C4-2B (cell line): ENCODE data around the gene MEGF10.
"Not testable (repeated sequence)": the region's sequence is repeated elsewhere in the genome, so short reads cannot be mapped to it uniquely, and the experiment has no call there.

Source experiments
- H3K27ac ChIP-seq: fragments of 450-650 bp; 2 replicates; pipeline ENCODE4 v1.5.1; 2017
- CTCF ChIP-seq: fragments of 450-650 bp; conservative IDR thresholded peaks from 2 replicates; pipeline ENCODE4 v1.5.1; 2017; ENCODE audit warnings: mild to moderate bottlenecking
- ZFX ChIP-seq: fragments of 450-650 bp; IDR thresholded peaks from 2 replicates; pipeline ENCODE4 v1.6.1; 2017

Gene MEGF10

GRCh38 chr5:127293373-127293772 lies 2.8 kb downstream of the MEGF10 start:
- TF ChIP-seq CTCF (no peak), ZFX (no peak)
- no peak overlapping the region for H3K27ac ChIP-seq

- H3K27ac ChIP-seq: no peak overlapping the region
- no peak for TF ChIP-seq ZFX
- TF ChIP-seq CTCF: no peak
Observed at GRCh38 chr5:127294829-127295228, 4.2 kb downstream of the MEGF10 start.

- no peak for TF ChIP-seq CTCF
- TF ChIP-seq ZFX: no peak
- no peak overlapping the region for H3K27ac ChIP-seq
Observed at GRCh38 chr5:127295454-127295853, 4.9 kb downstream of the MEGF10 start.

- H3K27ac ChIP-seq: no peak overlapping the region
Observed at GRCh38 chr5:127296321-127296720, 5.7 kb downstream of the MEGF10 start.

DNA sequence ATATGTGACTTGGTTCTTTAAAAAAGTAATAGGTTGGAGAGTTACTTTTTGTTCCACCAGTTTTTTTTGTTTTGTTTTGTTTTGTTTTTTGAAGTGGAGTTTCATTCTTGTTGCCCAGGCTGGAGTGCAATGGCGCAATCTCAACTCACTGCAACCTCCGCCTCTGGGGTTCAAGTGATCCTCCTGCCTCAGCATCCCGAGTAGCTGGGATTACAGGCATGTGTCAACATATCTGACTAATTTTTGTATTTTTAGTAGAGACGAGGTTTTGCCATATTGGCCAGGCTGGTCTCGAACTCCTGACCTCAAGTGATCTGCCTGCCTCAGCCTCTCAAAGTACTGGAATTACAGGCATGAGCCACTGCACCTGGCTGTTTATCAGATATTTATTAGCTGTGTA lies 6.3 kb downstream of the MEGF10 start:
- not testable (repeated sequence) for H3K27ac ChIP-seq

More at GRCh38 chr5:127296321-127296720, 5.7 kb downstream of the MEGF10 start:
- TF ChIP-seq ZFX: no peak

DNA sequence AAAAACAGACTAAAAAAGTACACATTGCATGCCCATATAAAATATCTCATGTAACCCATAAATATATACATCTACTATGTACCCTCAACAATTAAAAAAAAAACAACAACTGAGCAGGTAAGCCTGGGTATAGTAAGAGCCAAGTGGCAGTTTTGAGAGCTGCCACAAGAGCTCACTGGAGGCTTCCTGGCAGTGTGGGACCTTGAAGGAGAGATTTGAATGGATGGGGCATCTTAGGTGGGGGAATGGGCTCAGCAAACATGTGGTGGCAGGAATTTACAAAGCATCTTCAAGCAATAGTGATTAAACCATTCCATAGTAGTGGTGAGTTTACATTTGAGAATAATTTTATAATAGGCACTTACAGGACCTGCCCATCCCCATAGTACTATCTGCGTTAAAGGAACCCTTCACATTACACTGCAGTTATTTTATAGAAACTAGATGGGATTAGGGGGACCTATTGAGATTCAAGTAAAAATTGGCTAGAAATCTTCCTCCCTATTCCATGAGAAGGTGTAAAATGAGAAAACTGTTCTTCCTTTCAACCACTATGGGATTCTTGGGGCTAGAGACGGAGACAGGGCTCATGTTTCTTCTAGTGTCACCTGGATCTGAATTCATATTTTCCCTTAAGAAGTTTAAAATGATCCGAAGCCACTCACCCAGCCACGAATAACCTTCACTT lies 6.9 kb downstream of the MEGF10 start:
- H3K27ac ChIP-seq: no peak overlapping the region
- TF ChIP-seq CTCF (peak; percentile 9; the same call in 1 of the 2 replicates), ZFX (no peak)

- no peak overlapping the region for H3K27ac ChIP-seq
- no peak for TF ChIP-seq ZFX
- peak; percentile 22 for TF ChIP-seq CTCF
Observed at GRCh38 chr5:127298036-127298429, 7.4 kb downstream of the MEGF10 start.

DNA sequence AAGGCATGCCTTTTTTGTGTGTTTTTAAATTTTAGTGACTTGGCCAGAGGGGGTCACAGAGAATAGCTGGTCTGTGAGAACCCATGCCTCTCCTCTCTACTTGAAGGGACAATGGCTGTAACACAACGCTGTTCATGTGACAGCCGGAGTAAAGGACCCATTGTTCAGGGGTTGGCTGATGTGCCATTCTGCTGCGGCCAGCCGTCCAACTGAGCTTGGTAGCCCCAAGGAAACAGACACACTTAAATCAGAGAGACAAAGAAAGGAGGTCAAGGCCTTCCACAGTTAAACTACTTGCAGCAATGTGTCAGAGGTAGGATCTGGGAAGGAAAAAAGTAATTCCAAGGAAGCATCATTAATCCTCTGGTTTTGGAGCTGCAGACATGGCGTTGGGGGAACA lies 8.1 kb downstream of the MEGF10 start:
- TF ChIP-seq CTCF (no peak), ZFX (no peak)
- no peak overlapping the region for H3K27ac ChIP-seq
